ENCODE results near the gene SLC39A11.
"Not testable (repeated sequence)": the region's sequence is repeated elsewhere in the genome, so short reads cannot be mapped to it uniquely, and the experiment has no call there.

The SLC39A11 gene

GRCh38 chr17:73092523-73093135, at the start of gene SLC39A11:
TSS of gene SLC39A11 (minus strand) at chr17:73092688. CDS start at chr17:73088764, 3,924 bp downstream.
- peak; percentile 77 to 87 (median 85) for DNase-seq (ENCODE audit: low read depth in 2 of 3, low spot score in 1 of 3)

DNA sequence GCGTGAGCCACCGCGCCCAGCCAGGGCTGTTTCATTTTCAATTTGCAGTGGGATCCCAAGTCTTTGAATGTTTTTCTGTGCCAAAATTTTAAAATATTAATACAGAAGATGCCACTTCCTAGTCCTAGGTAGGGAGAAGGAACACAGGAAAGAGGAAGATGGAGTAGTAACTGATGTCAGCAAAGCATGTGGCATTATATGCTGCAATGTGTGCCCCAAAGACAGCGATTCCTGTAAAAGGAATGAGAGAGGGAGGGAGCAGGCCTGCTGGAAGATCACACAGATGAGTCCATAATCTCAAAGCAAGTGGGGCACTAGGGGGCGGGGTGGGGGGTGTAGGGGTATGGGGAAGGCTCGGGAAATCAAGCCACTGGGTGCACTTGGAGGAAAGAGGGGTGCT, 48.9 kb upstream of the SLC39A11 start:
- no peak for DNase-seq (ENCODE audit: low read depth in 2 of 3, low spot score in 1 of 3)

- no peak for DNase-seq (ENCODE audit: low read depth in 2 of 3, low spot score in 1 of 3)
These were observed 48.1 kb upstream of the SLC39A11 start for GRCh38 chr17:73140566-73140965.

DNA sequence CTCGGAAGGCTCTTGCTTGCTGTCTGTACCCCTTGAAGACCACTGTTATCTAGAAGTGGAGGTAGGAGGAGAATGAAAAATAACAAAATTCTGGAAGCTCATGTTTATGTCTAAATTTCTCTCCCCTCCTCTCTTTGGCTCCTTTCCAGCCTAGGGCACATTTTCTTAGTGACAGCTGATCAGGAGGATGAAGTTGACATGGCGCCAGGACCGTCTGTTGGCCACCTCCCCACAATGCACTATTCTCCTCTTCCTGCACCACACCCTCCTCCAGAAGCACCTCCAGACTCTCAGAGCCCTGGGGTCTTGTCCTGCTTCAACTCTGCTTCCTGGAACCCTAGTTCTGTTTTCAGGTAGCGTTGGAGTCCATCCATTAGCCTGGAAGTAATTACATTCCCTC, 46.8 kb upstream of the SLC39A11 start:
- no peak for DNase-seq (ENCODE audit: low read depth in 2 of 3, low spot score in 1 of 3)

DNA sequence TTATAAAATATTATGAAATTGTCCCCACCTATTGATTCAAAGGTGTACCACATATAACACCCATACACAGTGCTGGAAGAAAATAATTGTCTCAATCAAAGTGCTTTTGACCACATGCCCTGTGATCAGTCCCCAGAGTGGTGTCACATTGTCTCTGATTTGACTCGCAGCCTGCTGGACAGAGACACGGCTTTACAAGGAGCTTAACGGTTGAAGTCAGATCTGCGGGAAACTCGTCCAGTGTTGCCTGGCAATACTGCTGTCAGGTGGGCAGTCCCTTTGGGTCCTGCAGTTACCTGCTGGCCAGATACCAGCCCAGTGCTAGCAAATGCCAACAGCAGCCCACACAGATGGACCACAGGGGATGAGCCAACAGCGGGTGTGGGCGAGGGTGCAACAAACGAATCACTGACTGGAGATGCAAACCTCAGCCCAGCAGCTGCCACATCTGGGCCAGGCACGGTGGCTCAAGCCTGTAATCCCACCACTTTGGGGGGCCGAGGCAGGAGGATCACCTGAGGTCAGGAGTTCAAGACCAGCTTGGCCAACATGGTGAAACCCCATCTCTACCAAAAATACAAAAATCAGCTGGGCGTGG, 46.2 kb upstream of the SLC39A11 start:
- DNase-seq (ENCODE audit: low read depth in 2 of 3, low spot score in 1 of 3) = no peak

DNA sequence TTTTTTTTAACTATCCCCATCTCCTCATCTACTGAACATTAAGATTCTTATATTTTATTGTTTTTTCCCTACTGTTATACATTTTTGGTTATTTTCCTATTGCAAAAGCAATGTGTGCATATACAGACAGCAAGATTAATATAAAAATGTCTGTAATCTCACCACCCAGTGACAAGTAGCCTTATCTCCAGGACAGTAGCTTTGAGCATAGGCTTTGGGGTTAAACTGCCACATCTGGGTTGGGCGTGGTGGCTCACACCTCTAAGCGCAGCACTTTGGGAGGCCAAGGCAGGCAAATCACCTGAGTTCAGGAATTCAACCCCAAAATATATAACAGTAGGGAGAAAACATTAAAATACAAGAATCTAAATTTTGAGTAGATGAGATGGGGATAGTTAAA, 44.9 kb upstream of the SLC39A11 start:
- no peak for DNase-seq (ENCODE audit: low read depth in 2 of 3, low spot score in 1 of 3)

- DNase-seq (ENCODE audit: low read depth in 2 of 3, low spot score in 1 of 3) = no peak
These were observed 43.3 kb upstream of the SLC39A11 start for GRCh38 chr17:73135766-73136165.

DNA sequence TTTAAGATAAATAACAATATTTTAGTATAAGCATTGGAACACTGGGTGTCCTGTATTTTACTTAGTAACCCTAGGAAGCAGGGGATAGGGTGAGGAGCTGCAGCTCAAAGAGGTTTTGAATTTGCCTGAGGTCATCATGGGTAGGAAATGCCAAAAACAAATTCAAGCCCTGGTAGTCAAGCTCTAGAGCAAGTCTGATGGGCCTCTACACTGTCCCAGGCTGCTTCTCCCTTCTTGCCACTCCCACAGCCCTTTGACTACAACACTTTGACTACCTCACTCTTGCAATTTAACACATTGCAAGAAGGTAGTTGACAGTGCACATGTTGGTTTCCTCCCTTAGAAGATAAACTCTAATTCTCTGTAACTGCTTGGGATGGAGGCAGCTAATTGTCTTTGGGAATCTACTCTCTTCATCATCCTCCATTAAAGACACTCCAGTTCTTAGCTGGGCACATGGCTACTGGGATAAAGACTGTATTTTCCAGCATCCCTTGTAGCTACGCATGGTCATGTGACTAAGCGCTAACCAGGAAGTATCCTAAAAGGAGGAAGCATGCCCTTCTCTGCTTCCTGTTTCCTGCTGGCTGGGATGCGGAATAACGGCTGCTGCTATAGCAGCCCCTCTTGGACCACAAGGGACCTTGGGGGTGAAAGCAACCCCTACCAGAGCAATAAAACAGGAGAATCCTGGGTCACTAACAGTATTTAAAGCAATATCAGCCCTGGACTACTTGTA, 41.6 kb upstream of the SLC39A11 start:
- no peak for DNase-seq (ENCODE audit: low read depth in 2 of 3, low spot score in 1 of 3)

- DNase-seq (ENCODE audit: low read depth in 2 of 3, low spot score in 1 of 3) = no peak
These were observed 39.6 kb upstream of the SLC39A11 start for GRCh38 chr17:73132085-73132492.

- not testable (repeated sequence) for DNase-seq (ENCODE audit: low read depth in 2 of 3, low spot score in 1 of 3)
These were observed 39.0 kb upstream of the SLC39A11 start for GRCh38 chr17:73131439-73131838.

GRCh38 chr17:73130977-73131376, 38.5 kb upstream of the SLC39A11 start:
- no peak for DNase-seq (ENCODE audit: low read depth in 2 of 3, low spot score in 1 of 3)

DNA sequence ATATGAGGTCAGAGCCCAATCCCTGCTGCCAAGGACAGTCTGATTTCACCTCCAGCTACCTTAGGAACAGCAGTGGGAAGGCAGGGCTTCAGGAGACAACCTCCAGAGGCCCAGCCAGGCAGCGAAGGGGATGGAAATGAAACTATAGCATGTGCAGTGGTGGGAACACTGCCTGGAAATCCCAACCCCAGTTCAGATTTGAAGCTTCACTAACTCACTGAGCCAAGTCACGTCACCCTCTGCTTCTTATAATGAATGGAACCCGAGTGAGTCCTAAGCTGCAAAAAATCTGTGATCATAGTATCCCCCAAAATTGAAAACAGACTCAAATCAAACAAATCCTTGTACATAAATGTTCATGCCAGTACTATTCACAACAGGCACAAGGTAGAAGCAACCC, 36.0 kb upstream of the SLC39A11 start:
- no peak for DNase-seq (ENCODE audit: low read depth in 2 of 3, low spot score in 1 of 3)

DNA sequence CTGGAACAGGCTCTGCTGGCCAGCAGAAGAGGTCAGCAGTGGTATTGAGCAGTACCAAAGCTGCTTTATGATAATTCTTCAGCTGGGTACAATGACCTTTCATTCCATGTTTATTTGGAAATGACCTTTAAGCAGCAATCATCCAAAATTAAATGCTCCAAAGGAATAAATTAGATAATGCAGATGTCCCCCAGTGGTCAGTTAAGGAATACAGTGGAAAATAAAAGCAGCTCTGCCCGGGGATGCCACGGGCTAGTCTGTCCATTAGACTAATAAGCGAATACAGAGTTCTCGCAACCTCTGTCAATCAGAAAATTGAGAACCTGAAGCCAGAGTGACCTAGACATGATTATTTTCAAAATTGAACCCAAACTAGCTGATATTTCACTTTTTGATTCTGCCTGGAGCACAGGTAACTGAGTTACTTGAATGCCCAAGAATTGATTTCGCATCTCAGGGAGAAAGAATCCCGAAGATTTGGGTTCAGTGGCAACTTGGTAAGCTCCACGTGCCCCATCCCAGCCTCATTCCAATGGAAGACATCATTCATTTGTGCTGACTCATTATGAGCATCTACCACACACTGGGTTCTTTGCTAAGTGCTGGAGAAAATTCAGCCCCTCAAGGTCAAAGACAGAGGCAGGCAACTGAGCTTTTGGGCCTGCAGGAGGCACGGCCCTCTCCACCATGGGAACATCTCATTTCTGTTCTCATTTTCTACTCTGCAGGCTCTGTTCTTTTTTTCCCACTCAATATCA, 34.4 kb upstream of the SLC39A11 start:
- no peak for DNase-seq (ENCODE audit: low read depth in 2 of 3, low spot score in 1 of 3)

DNA sequence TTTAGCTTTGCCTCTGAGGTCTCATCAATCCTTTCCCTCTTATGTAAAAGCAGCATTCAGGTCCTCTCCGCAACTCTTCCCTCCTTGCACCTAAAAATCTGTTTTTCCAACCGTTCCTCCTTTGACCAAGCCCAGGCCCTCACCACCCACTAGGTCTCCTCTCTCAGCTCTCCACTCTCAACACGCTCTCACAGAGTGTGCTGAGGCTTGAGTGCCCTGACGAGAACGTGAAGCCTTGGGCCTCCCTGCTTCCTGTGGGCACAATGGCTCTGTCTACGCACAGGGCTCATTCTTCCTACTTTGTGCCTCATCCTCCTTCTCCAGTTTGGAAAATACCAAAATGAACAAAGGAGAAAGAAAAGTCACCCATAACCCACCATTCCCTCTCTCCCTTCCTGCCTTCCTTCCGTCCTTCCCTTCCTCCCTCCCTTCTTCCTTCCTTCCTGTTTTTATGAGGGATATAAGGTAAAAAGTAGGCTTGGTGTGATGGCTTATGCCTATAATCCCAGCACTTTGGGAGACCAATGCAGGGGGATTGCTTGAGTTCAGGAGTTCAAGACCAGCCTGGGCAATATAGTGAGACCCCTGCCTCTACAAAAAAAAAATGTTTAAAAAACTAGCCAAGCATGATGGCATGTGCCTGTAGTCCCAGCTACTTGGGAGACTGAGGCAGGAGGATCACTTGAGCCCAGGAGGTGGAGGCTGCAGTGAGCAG, 31.3 kb upstream of the SLC39A11 start:
- no peak for DNase-seq (ENCODE audit: low read depth in 2 of 3, low spot score in 1 of 3)

DNA sequence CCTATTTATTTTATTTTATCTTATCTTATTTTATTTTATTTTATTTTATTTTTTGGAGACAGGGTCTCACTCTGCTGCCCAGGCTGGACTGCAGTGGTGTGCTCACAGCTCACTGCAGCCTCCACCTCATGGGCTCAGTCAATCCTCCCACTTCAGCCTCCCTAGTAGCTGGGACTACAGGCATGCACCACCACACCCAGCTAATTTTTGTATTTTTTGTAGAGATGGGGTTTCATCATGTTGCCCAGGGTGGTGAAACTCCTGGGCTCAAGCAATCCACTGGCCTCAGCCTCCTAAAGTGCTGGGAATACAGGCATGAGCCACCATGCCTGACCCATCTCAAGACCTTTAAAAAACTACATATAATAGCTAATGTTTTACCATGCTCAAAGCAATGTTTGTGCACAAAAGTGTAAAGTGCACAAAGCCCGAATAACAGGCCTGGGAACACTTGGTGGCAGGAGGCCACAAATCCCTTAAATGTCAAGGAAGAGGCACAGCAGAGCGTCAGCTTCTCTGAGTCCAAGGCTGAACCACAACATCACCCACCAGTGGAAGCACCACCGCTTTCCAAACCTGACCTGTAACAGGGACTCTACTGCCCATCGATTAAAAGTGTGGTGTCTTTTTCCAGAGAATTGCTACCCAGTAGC, 30.6 kb upstream of the SLC39A11 start:
- no peak for DNase-seq (ENCODE audit: low read depth in 2 of 3, low spot score in 1 of 3)

GRCh38 chr17:73121506-73121905, 29.0 kb upstream of the SLC39A11 start:
- no peak for DNase-seq (ENCODE audit: low read depth in 2 of 3, low spot score in 1 of 3)

DNA sequence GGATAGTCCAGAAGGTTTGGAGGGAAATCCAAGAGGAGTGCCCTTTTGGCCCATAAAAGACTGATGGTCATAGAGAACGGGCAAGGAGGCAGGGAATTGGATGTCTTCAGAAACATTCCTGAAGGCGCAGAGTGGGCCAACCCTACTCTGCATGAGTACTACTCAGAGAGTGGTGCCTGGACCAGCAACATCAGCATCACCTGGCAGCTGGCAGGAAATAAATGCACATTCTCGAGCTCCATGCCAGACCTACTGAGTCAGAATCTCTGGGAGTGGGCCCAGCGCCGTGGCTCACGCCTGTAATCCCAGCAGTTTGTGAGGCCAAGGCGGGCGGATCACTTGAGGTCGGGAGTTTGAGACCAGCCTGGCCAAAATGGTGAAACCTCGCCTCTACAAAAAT, 27.1 kb upstream of the SLC39A11 start:
- DNase-seq (ENCODE audit: low read depth in 2 of 3, low spot score in 1 of 3) = no peak

DNA sequence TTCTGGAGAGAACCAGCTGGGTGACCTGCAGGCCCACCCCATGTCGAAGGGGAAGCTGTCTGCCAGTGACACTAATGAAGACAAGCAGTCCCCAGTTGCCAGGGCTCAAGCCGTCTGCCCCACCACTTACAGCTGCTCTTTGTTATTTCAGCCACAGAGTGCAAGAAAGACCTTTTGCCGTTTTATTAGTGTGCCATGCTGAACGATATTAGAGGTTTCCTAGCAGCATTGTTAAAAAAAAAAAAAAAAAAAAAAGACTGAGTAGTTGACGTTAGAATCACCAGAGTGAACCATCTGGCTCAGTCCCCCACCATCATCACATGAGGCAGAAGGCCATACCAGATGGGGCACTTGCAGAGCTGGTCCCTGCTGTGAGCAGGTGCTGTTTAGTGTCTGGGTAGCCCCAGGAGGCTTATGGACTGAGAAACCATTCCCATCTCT, 26.5 kb upstream of the SLC39A11 start:
- DNase-seq (ENCODE audit: low read depth in 2 of 3, low spot score in 1 of 3) = no peak

DNA sequence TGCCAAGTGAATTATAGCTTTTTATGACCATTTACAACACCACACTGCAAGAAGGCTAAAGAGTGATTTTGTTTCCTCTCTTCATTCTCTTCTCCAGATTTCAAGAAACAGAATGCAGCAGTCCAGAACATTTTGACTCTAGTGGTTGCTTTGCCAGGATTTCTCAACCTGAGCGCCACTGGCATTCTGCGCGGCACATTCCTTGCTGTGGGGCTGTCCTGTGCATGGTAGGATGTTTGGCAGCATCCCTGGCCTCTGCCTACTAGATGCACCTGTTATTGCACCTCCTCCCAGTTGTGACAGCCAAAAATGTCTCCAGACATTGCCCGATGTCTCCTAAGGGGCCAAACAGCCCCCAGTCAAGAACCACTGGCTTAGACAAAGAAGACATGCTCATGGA, 25.7 kb upstream of the SLC39A11 start:
- no peak for DNase-seq (ENCODE audit: low read depth in 2 of 3, low spot score in 1 of 3)

DNA sequence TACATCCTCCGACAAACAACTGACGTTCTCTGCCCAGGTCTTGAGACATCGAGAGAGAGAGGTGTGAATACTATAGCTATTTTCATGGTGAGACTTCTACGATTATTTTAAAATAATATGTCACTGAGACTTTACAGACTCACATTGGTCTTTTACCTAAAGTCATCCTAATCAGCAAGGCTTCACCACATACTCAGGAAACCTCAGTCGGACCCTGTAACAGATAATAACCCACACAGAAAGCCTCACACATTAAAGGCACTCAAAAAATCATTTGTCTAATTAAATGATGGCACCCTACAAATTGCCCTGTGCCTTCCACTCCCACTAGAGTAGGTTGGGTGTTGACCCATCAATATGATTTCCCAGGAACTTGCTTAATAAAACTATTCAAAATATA, 19.8 kb upstream of the SLC39A11 start:
- no peak for DNase-seq (ENCODE audit: low read depth in 2 of 3, low spot score in 1 of 3)

GRCh38 chr17:73111386-73111785, 18.9 kb upstream of the SLC39A11 start:
- DNase-seq (ENCODE audit: low read depth in 2 of 3, low spot score in 1 of 3) = no peak

Measured in stimulated activated CD4-positive, alpha-beta T cell treated with anti-CD3 and anti-CD28 coated beads, Interleukin-12 subunit alpha, Interleukin-12 subunit beta, amount 100 ng/mL, for 48 hours (primary cell).